Astrocyte (in vitro differentiated cells and primary cell): Measurements from ENCODE around the gene SLX4. TPM values are rescaled to one million over a fixed set of nuclear protein-coding genes. Genes with fewer than 3 reads are reported as not detected.
A peak's percentile ranks its signal among the peaks of the same experiment; 100 is the strongest.

Experiments
- DNase-seq: peaks from one replicate; pipeline ENCODE4 v3.0.0-alpha.2; 2010; ENCODE audit warnings: low read depth
- FAIRE-seq: peaks from 2 replicates; lab custom pipeline; 2011; peaks lifted over from hg19 to GRCh38; lab: Jason Lieb, UNC
- H2AFZ ChIP-seq: 2 replicates; pipeline ENCODE4 v1.6.0; 2012; ENCODE audit warnings: low read depth, low read length, inconsistent platforms
- H3K27ac ChIP-seq: 2 replicates; pipeline ENCODE4 v1.5.1; 2011; ENCODE audit warnings: low read depth, low read length, inconsistent platforms
- H3K27me3 ChIP-seq: 2 replicates; pipeline ENCODE4 v1.6.0; 2011; ENCODE audit warnings: low read length, inconsistent platforms; ENCODE audit not compliant: insufficient read depth
- H3K36me3 ChIP-seq: 2 replicates; pipeline ENCODE4 v1.5.1; 2011; ENCODE audit warnings: low read length, inconsistent platforms; ENCODE audit not compliant: insufficient read depth
- H3K4me1 ChIP-seq: 2 replicates; pipeline ENCODE4 v1.5.1; 2011; ENCODE audit warnings: low read length, inconsistent platforms; ENCODE audit not compliant: insufficient read depth
- H3K4me2 ChIP-seq: 2 replicates; pipeline ENCODE4 v1.6.0; 2012; ENCODE audit warnings: low read length, inconsistent platforms
- H3K4me3 ChIP-seq: 2 replicates; pipeline ENCODE4 v1.5.1; 2011; ENCODE audit warnings: low read depth, mild to moderate bottlenecking, low read length, inconsistent platforms; ENCODE audit not compliant: insufficient read depth
- H3K79me2 ChIP-seq: 2 replicates; pipeline ENCODE4 v1.6.0; 2012; ENCODE audit warnings: mild to moderate bottlenecking, low read length, inconsistent platforms; ENCODE audit not compliant: insufficient read depth
- H3K9ac ChIP-seq: 2 replicates; pipeline ENCODE4 v1.6.0; 2012; ENCODE audit warnings: mild to moderate bottlenecking, low read length, inconsistent platforms
- H3K9me3 ChIP-seq: 2 replicates; pipeline ENCODE4 v1.5.1; 2012; ENCODE audit warnings: low read depth, mild to moderate bottlenecking, low read length, inconsistent platforms; ENCODE audit not compliant: insufficient read depth
- H4K20me1 ChIP-seq: 2 replicates; pipeline ENCODE4 v1.6.0; 2012; ENCODE audit warnings: low read length, inconsistent platforms; ENCODE audit not compliant: insufficient read depth
- H3K27ac Mint-ChIP-seq: one replicate; pipeline ENCODE4 v1.8.0; 2021; ENCODE audit warnings: mild to moderate bottlenecking, mixed read lengths; ENCODE audit not compliant: unreplicated experiment
- H3K27me3 Mint-ChIP-seq: one replicate; pipeline ENCODE4 v1.8.0; 2021; ENCODE audit warnings: low read depth, mixed read lengths; ENCODE audit not compliant: unreplicated experiment
- H3K36me3 Mint-ChIP-seq: one replicate; pipeline ENCODE4 v1.8.0; 2021; ENCODE audit warnings: low read depth, mixed read lengths; ENCODE audit not compliant: unreplicated experiment
- H3K4me1 Mint-ChIP-seq: one replicate; pipeline ENCODE4 v1.8.0; 2021; ENCODE audit warnings: low read depth, mixed read lengths; ENCODE audit not compliant: unreplicated experiment
- H3K4me3 Mint-ChIP-seq: one replicate; pipeline ENCODE4 v1.8.0; 2021; ENCODE audit warnings: mild to moderate bottlenecking, moderate library complexity, mixed read lengths; ENCODE audit not compliant: unreplicated experiment
- H3K9me3 Mint-ChIP-seq: one replicate; pipeline ENCODE4 v1.8.0; 2021; ENCODE audit warnings: mild to moderate bottlenecking, mixed read lengths; ENCODE audit not compliant: unreplicated experiment
- EZH2 ChIP-seq: IDR thresholded peaks from 2 replicates; pipeline ENCODE4 v1.6.1; 2012; ENCODE audit warnings: mild to moderate bottlenecking, low read length, inconsistent platforms; ENCODE audit not compliant: insufficient read depth
- total RNA-seq: library from RNA; stranded (reverse); gene quantifications from 2 replicates; pipeline ENCODE4 v1.2.1, GENCODE V29; 2021
- TF ChIP-seq, protein P1 (sequence below): IDR thresholded peaks from 2 replicates; pipeline ENCODE4 v1.5.1; 2011; ENCODE audit warnings: low read depth, mild to moderate bottlenecking, inconsistent platforms, low read length, moderate library complexity; ENCODE audit not compliant: insufficient read depth

SLX4 gene
- total RNA-seq, 1 donor from 2014 or later, result 7.8 TPM

DNA sequence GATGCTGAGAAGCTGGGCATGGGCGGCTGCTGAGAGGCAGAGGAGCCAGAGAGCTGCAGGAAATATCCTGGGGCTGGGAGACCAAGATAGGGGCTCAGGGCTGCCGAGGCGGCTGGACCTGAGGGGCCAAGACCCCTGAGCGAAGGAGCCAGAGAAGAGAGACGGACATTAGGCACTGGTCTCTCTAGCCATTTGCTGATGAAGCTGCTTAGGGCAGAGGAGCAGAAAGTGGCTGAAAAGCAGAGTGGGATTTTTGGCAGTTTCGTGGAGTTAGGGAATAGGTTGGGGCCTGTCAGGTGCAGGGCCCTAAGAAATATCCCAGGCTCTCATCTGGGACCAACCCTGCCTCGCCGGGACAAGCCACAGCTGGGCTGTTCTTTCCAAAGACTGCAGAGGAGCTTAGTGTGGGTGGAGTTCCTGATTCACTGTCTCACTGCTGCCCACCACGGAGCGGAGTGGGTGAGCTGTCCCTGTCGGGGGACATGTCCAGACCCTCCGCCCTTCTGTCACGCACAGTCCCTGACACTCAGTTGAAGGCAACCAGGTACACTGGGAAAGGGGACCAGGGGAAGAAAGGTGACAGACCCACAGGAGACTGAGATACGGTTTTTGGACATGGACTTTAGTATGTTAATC is 31.8 kb upstream of the SLX4 start:
- no peaks in the 10 kb centered on the region for H3K27me3 Mint-ChIP-seq
- FAIRE-seq, result no peak
- Histone ChIP-seq H3K4me2 (peak overlapping the region; percentile 30), H3K9ac (no peak overlapping the region), H3K27ac (no peak overlapping the region), H3K4me3 (no peak overlapping the region), H3K4me1 (peaks cover 12% of the 10 kb centered on the region), H4K20me1 (peaks cover 28% of the 10 kb centered on the region), H3K79me2 (no peaks in the 10 kb centered on the region), H3K27me3 (no peaks in the 10 kb centered on the region), H3K9me3 (no peaks in the 10 kb centered on the region), H2AFZ (no peak overlapping the region), H3K36me3 (no peaks in the 10 kb centered on the region)
- TF ChIP-seq, protein P1, sequence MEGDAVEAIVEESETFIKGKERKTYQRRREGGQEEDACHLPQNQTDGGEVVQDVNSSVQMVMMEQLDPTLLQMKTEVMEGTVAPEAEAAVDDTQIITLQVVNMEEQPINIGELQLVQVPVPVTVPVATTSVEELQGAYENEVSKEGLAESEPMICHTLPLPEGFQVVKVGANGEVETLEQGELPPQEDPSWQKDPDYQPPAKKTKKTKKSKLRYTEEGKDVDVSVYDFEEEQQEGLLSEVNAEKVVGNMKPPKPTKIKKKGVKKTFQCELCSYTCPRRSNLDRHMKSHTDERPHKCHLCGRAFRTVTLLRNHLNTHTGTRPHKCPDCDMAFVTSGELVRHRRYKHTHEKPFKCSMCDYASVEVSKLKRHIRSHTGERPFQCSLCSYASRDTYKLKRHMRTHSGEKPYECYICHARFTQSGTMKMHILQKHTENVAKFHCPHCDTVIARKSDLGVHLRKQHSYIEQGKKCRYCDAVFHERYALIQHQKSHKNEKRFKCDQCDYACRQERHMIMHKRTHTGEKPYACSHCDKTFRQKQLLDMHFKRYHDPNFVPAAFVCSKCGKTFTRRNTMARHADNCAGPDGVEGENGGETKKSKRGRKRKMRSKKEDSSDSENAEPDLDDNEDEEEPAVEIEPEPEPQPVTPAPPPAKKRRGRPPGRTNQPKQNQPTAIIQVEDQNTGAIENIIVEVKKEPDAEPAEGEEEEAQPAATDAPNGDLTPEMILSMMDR, result no peak
- TF ChIP-seq EZH2, result no peak
- peak overlapping the region; percentile 34 for H3K27ac Mint-ChIP-seq
- peaks cover 3% of the 10 kb centered on the region for H3K9me3 Mint-ChIP-seq
- no peak for DNase-seq
- peaks cover 32% of the 10 kb centered on the region for H3K4me1 Mint-ChIP-seq
- peaks cover 7% of the 10 kb centered on the region for H3K36me3 Mint-ChIP-seq
- H3K4me3 Mint-ChIP-seq, result no peak overlapping the region

DNA sequence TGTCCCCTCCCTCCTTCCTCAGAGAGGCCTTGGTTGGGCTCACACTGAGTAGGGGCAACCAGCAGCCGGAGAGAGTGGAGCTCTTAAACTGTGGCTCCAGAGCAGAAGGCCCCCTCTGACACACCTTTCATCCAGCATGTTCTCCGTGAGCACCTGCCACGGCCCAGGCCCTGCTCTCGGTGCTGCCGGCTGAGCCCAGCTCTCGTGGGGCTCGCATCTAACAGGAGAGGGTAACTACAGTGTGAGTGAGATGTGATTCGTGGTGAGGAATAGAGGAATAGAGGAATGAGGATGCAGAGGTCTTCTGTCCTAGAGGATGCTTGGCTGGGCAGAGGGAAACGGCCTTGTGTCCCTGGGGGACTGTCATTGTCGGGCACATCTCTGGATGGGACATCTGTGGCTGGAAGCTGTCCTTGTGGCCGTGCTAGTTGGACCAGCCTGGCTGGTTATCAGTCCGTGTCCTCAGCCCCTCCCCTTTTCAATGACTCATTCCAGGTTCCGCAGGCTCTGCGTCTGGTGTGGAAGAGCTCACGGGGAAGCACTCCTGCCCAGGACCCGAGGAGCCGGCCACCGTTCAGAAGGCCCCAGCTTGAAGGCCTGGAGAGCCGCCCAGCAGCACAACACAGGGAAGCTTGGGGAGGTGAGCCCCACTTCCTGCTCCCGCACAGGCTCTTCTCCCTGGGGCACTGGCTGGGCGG is 31.1 kb upstream of the SLX4 start:
- peak overlapping the region; percentile 18 for H3K27ac Mint-ChIP-seq
- H3K9ac ChIP-seq, result no peak overlapping the region
- TF ChIP-seq, protein P1, result no peak
- no peak for TF ChIP-seq EZH2

More for the DNA sequence above, 31.1 kb upstream of the SLX4 start:
- H3K4me1 ChIP-seq, result peaks cover 12% of the 10 kb centered on the region
- peaks cover 28% of the 10 kb centered on the region for H4K20me1 ChIP-seq
- no peak overlapping the region for H3K4me3 Mint-ChIP-seq
- no peaks in the 10 kb centered on the region for H3K36me3 ChIP-seq
- no peak overlapping the region for H3K4me3 ChIP-seq
- H3K4me1 Mint-ChIP-seq, result peaks cover 35% of the 10 kb centered on the region
- DNase-seq (peak; percentile 36), FAIRE-seq (no peak)
- H3K27me3 Mint-ChIP-seq, result no peaks in the 10 kb centered on the region
- peak overlapping the region; percentile 30 for H3K4me2 ChIP-seq
- H3K27me3 ChIP-seq, result no peaks in the 10 kb centered on the region
- no peak overlapping the region for H2AFZ ChIP-seq
- peaks cover 3% of the 10 kb centered on the region for H3K9me3 Mint-ChIP-seq
- no peaks in the 10 kb centered on the region for H3K9me3 ChIP-seq
- no peaks in the 10 kb centered on the region for H3K79me2 ChIP-seq
- no peak overlapping the region for H3K27ac ChIP-seq
- peaks cover 7% of the 10 kb centered on the region for H3K36me3 Mint-ChIP-seq
